CD4-positive, alpha-beta T cell (primary cell): Measurements from ENCODE around the gene B3GALT6. TPM values are rescaled to one million over a fixed set of nuclear protein-coding genes. Genes with fewer than 3 reads are reported as not detected.
A peak's percentile ranks its signal among the peaks of the same experiment; 100 is the strongest.

ENCODE experiments used
- ATAC-seq: fragments of 200-7000 bp; cut with Tn5 transposase; one replicate; pipeline ENCODE4 v1.10.0; 2022; ENCODE audit warnings: mild to moderate bottlenecking; ENCODE audit not compliant: poor library complexity
- CTCF ChIA-PET: fragments of 350-600 bp; sonication (Branson Sonifier 250); formaldehyde crosslinking; loops from one replicate; lab custom pipeline; 2021; ENCODE audit warnings: antibody characterized with exemption, inconsistent platforms; lab: Charles Lee
- POLR2A ChIA-PET: fragments of 350-600 bp; sonication (Branson Sonifier 250); formaldehyde crosslinking; loops from one replicate; lab custom pipeline; 2021; ENCODE audit warnings: antibody characterized with exemption, inconsistent platforms; lab: Charles Lee
- DNase-seq, 14 experiments: peaks; one replicate each; pipeline ENCODE4 v3.0.0-alpha.2; 2013 to 2020; ENCODE audit warnings: mixed read lengths in 2 of 14
- H3K27ac ChIP-seq, 2 donors: one replicate each; pipeline versions ENCODE4 v1.5.1 to v1.7.0; 2013; ENCODE audit warnings: low read length in 2 of 2, low read depth in 1 of 2, mild to moderate bottlenecking in 1 of 2
- H3K27me3 ChIP-seq, 2 experiments: 1 replicate in 1 of 2; 2 replicates in 1 of 2; pipeline versions ENCODE4 v1.6.1 to v1.7.0; 2013; ENCODE audit warnings: low read length in 2 of 2, control low read depth in 1 of 2, mild to moderate bottlenecking in 1 of 2, moderate library complexity in 1 of 2; ENCODE audit not compliant: insufficient read depth in 2 of 2, control insufficient read depth in 1 of 2
- H3K36me3 ChIP-seq: one replicate; pipeline ENCODE4 v1.6.1; 2013; ENCODE audit warnings: low read length, control low read depth; ENCODE audit not compliant: insufficient read depth
- H3K4me1 ChIP-seq: one replicate; pipeline ENCODE4 v1.6.1; 2013; ENCODE audit warnings: low read length, control low read depth; ENCODE audit not compliant: insufficient read depth
- H3K4me3 ChIP-seq: one replicate; pipeline ENCODE4 v1.5.1; 2013; ENCODE audit warnings: mild to moderate bottlenecking, low read length, moderate library complexity
- H3K9me3 ChIP-seq, 2 experiments: 1 replicate in 1 of 2; 2 replicates in 1 of 2; pipeline versions ENCODE4 v1.6.1 to v1.7.0; 2013; ENCODE audit warnings: low read length in 2 of 2, mild to moderate bottlenecking in 2 of 2, control low read depth in 1 of 2, moderate library complexity in 1 of 2; ENCODE audit not compliant: control insufficient read depth in 1 of 2, insufficient read depth in 1 of 2
- H3K27ac Mint-ChIP-seq: one replicate; pipeline ENCODE4 v1.8.0; 2020; ENCODE audit warnings: mixed read lengths
- H3K27me3 Mint-ChIP-seq: one replicate; pipeline ENCODE4 v1.8.0; 2021; ENCODE audit warnings: mixed read lengths
- H3K36me3 Mint-ChIP-seq: one replicate; pipeline ENCODE4 v1.8.0; 2021; ENCODE audit warnings: low read depth, mixed read lengths
- H3K4me1 Mint-ChIP-seq: one replicate; pipeline ENCODE4 v1.8.0; 2021; ENCODE audit warnings: low read depth, mixed read lengths
- H3K4me3 Mint-ChIP-seq: one replicate; pipeline ENCODE4 v1.8.0; 2020; ENCODE audit warnings: mild to moderate bottlenecking, mixed read lengths
- H3K9me3 Mint-ChIP-seq: one replicate; pipeline ENCODE4 v1.8.0; 2020; ENCODE audit warnings: mixed read lengths
- intact Hi-C, 2 experiments: fragments of 100-400 bp; cut with DNase I in 1 of 2; cut with micrococcal nuclease in 1 of 2; formaldehyde crosslinking; loops; one replicate each; pipeline versions ENCODE4 v1.15.1 to v1.9.0; 2023 to 2025; cut with DNase I, micrococcal nuclease
- total RNA-seq, 174 experiments: library from RNA in 2 of 174; stranded (reverse) in 2 of 174; gene quantifications; one replicate each; pipeline ENCODE4 v1.2.3 and lab custom pipeline; 2021 to 2026
- TF ChIP-seq, protein P1 (sequence below): fragments of 200-600 bp; IDR thresholded peaks from one replicate; pipeline ENCODE4 v1.8.0; 2022; ENCODE audit warnings: antibody characterized with exemption, mild to moderate bottlenecking

The B3GALT6 gene
- total RNA-seq, 2 experiments from 2014 or later: 4.9 to 5.1 TPM

DNA sequence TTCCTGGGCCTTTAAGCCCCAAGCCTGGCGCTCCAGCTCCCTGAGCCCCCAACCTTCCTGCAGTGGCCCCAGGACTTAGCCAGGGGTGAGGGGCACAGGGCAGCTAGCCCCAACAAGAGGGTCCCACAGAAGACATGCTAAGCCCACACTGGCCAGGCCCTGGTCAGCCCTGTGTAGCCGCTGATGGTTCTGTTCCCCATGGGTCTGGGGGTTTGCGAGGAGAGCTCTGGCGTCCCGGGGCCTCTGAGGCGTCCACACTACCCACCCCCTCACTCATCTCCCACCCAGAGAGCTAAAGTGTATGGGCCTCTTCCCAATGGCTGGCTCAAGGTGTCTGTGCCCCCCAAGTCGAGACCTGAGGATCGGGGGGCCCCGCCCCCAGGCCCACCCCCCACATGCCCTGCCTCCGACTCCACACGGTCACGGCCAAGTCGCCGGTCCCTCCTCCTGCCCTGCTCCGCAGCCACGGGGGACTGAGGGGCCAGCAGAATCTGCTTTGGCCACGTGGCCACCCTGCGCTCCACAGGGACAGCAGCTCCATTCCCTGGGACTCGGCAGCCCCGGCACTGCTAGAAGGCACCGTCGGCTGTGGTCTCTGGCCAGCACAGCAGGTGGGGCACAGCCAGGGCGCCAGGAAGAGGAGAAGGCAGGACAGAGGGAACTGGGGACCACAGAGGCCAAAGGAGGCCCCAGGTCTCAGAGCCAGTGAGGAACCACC, 33.5 kb upstream of the B3GALT6 start:
- Histone ChIP-seq H3K27ac (no peak overlapping the region), H3K36me3 (no peaks in the 10 kb centered on the region), H3K27me3 (no peaks in the 10 kb centered on the region), H3K4me1 (peaks cover 14% of the 10 kb centered on the region), H3K4me3 (no peak overlapping the region), H3K9me3 (peaks cover 0 to 14% of the 10 kb centered on the region in 2 experiments)
- POLR2A ChIA-PET: no interaction called here
- intact Hi-C loops: no loop called here
- H3K4me3 Mint-ChIP-seq: no peak overlapping the region
- ATAC-seq (no peak), DNase-seq (peak in 2 of 14 experiments; percentile 0 to 32)
- H3K27me3 Mint-ChIP-seq: no peaks in the 10 kb centered on the region
- TF ChIP-seq, protein P1, sequence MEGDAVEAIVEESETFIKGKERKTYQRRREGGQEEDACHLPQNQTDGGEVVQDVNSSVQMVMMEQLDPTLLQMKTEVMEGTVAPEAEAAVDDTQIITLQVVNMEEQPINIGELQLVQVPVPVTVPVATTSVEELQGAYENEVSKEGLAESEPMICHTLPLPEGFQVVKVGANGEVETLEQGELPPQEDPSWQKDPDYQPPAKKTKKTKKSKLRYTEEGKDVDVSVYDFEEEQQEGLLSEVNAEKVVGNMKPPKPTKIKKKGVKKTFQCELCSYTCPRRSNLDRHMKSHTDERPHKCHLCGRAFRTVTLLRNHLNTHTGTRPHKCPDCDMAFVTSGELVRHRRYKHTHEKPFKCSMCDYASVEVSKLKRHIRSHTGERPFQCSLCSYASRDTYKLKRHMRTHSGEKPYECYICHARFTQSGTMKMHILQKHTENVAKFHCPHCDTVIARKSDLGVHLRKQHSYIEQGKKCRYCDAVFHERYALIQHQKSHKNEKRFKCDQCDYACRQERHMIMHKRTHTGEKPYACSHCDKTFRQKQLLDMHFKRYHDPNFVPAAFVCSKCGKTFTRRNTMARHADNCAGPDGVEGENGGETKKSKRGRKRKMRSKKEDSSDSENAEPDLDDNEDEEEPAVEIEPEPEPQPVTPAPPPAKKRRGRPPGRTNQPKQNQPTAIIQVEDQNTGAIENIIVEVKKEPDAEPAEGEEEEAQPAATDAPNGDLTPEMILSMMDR: no peak
- H3K4me1 Mint-ChIP-seq: peaks cover 3% of the 10 kb centered on the region
- no peak overlapping the region for H3K27ac Mint-ChIP-seq
- H3K36me3 Mint-ChIP-seq: no peaks in the 10 kb centered on the region
- CTCF ChIA-PET: no interaction called here
- H3K9me3 Mint-ChIP-seq: peaks cover 4% of the 10 kb centered on the region

DNA sequence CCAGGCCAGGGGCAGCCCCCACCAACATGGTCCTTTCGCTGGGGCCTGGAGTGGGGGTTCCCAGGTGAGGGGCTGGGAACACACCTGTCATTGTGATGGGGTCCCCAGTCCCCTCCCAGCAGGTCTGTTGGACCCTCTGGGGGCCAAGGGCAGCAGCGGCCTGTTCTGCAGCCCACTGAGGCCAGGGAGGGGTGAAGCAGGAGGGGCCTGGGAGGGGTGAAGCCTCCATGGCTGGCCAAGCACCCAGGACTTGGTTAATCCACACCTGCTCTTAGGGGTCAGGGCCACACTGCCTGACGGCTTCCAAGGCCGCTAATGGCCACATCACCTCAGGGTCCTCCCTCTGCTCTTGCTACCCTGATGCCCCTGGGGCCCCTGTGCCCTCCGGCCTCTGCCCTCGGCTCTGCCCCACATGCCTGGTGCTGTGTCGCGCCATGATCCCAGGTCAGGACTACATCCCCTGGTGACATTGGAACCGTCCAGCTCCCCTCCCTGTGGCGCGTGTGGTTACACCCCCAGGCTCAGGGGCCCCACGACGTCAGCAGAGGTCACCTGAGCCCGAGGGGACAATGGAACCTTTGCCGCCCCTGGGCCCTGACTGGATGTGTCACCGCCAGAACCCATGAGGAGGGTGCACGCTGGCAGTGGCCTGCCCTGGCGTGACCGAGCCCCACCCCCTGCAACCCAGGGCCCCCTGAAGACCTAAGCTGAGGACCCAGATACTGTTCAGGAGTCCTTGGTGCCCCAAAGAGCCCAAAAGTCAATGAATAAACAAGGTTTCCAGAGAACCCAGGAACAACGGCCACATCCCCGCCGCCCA, 32.7 kb upstream of the B3GALT6 start:
- Histone ChIP-seq H3K36me3 (no peaks in the 10 kb centered on the region), H3K4me1 (peaks cover 14% of the 10 kb centered on the region), H3K4me3 (no peak overlapping the region), H3K9me3 (peaks cover 0 to 14% of the 10 kb centered on the region in 2 experiments), H3K27ac (no peak overlapping the region), H3K27me3 (no peaks in the 10 kb centered on the region)
- Mint-ChIP-seq H3K4me3 (peak overlapping the region; percentile 68), H3K4me1 (peaks cover 3% of the 10 kb centered on the region), H3K27me3 (no peaks in the 10 kb centered on the region), H3K27ac (peak overlapping the region; percentile 58), H3K36me3 (no peaks in the 10 kb centered on the region), H3K9me3 (peaks cover 3% of the 10 kb centered on the region)
- intact Hi-C loops: no loop called here
- ATAC-seq: no peak
- CTCF ChIA-PET: no interaction called here
- POLR2A ChIA-PET: no interaction called here
- DNase-seq: peak in 5 of 14 experiments; percentile 2 to 37 (median 16)
- TF ChIP-seq, protein P1: no peak

DNA sequence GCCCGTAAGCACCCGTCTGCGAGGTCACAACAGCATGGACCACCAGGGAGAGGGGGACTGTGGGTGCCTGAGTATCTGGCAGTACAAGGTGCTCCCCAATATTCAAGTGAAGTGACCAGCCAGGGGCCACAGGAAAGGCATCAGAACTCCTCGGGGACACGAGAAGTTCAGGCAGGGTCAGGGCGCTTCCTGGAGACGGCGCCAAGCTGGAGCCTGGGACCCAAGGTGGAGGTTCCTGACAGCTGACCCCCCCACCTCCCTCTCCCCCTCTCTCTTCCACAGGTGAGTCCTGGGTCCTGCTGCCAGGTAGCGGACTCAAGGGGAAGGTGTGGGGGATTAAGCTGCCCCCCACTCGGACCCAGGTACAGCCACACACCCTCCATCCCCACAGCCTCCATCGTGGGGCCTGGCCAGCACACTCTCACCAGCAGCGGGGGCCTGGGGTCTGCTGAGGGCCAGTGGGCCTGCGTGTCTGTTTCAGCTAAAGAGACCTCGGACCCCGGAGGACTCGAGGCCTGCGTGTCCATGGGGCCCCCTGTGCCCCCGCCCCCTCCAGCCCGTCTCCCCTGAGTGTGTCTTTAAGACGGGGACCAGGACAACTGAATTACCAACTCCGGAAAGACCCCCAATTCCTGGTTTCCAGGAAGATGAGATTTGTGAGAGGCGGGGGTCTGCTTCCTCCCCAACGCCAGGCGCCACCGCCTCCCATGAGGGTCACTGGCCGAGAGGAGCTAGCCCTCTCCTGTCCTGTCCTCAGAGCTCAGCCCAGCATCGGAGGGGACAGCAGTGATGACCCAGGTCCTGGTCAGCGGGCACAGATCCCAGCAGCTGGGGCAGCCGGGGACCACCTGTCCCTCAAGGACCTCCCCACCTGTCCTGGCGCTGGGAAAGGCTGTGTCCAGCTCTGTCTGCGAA, 31.8 kb upstream of the B3GALT6 start:
- H3K36me3 Mint-ChIP-seq: no peaks in the 10 kb centered on the region
- Histone ChIP-seq H3K27me3 (no peaks in the 10 kb centered on the region), H3K4me3 (peak overlapping the region; percentile 42), H3K4me1 (peaks cover 21% of the 10 kb centered on the region), H3K9me3 (peaks cover 0 to 10% of the 10 kb centered on the region in 2 experiments), H3K27ac (no peak overlapping the region), H3K36me3 (no peaks in the 10 kb centered on the region)
- H3K27me3 Mint-ChIP-seq: no peaks in the 10 kb centered on the region
- H3K27ac Mint-ChIP-seq: peak overlapping the region; percentile 58
- TF ChIP-seq, protein P1: no peak
- CTCF ChIA-PET: no interaction called here
- H3K4me3 Mint-ChIP-seq: peak overlapping the region; percentile 68
- H3K9me3 Mint-ChIP-seq: no peaks in the 10 kb centered on the region
- H3K4me1 Mint-ChIP-seq: peaks cover 3% of the 10 kb centered on the region
- POLR2A ChIA-PET: interaction anchor here (0.6 kb wide), 1 partner anchor 63 kb away, joined by 3 read pairs; no protein-coding TSS in a partner anchor
- intact Hi-C loops: no loop called here
- ATAC-seq (no peak), DNase-seq (peak in 3 of 14 experiments; percentile 0 to 48 (median 5))
